Measurements from ENCODE around the gene KCNE3. TPM values are rescaled to one million over a fixed set of nuclear protein-coding genes. Genes with fewer than 3 reads are reported as not detected.

Gene KCNE3
- total and polyA plus RNA-seq, 9 of the 15 experiments (the other 6 are each of a cell fraction or from before 2014, with no cell fraction given) = 1.6 to 8.7 (median 6.2) TPM

DNA sequence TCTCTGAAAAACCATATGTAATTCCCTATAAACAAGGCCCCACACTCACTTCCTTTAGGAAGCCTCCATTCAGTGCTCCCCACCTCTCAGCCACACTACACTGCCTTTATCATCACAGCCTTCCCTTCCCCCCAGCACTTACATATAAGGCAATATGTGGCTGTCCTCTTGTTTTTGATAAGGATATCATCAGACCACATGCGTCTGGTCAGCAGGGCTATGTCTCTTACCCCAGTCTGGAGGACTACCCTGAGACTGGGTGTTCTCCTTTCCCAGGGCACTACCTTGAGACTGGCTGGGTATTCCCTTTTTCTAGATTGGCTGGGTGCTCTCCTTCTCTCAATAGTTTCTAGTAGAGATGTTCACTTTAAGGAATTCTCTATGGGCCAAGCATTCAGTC, 7.8 kb downstream of the KCNE3 start (continued):
- TF ChIP-seq, protein P1, sequence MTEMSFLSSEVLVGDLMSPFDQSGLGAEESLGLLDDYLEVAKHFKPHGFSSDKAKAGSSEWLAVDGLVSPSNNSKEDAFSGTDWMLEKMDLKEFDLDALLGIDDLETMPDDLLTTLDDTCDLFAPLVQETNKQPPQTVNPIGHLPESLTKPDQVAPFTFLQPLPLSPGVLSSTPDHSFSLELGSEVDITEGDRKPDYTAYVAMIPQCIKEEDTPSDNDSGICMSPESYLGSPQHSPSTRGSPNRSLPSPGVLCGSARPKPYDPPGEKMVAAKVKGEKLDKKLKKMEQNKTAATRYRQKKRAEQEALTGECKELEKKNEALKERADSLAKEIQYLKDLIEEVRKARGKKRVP (CRISPR knock-in tag; IDR thresholded peaks at IDR 0.05) = 0 out of 2 replicates have a peak, but pooled peaks have one; percentile 5
- TF ChIP-seq ZNF830 (CRISPR knock-in tag; IDR thresholded peaks at IDR 0.05) = no peak
- TF ChIP-seq, protein P2, sequence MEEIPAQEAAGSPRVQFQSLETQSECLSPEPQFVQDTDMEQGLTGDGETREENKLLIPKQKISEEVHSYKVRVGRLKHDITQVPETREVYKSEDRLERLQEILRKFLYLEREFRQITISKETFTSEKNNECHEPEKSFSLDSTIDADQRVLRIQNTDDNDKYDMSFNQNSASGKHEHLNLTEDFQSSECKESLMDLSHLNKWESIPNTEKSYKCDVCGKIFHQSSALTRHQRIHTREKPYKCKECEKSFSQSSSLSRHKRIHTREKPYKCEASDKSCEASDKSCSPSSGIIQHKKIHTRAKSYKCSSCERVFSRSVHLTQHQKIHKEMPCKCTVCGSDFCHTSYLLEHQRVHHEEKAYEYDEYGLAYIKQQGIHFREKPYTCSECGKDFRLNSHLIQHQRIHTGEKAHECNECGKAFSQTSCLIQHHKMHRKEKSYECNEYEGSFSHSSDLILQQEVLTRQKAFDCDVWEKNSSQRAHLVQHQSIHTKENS (CRISPR knock-in tag; IDR thresholded peaks at IDR 0.05) = no peak
- TF ChIP-seq RB1 (IDR thresholded peaks at IDR 0.05; ENCODE audit: low read depth) = no peak
- TF ChIP-seq SRSF1 (IDR thresholded peaks at IDR 0.05; ENCODE audit: low read depth, low read length) = no peak
- TF ChIP-seq, protein P3, sequence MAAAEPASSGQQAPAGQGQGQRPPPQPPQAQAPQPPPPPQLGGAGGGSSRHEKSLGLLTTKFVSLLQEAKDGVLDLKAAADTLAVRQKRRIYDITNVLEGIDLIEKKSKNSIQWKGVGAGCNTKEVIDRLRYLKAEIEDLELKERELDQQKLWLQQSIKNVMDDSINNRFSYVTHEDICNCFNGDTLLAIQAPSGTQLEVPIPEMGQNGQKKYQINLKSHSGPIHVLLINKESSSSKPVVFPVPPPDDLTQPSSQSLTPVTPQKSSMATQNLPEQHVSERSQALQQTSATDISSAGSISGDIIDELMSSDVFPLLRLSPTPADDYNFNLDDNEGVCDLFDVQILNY (CRISPR knock-in tag; IDR thresholded peaks at IDR 0.05) = no peak
- no peak for TF ChIP-seq NR3C1 (CRISPR knock-in tag; IDR thresholded peaks at IDR 0.05)
- no peak for TF ChIP-seq ZNF3 (CRISPR knock-in tag; IDR thresholded peaks at IDR 0.05)
- TF ChIP-seq MAFG (tag; conservative IDR thresholded peaks at IDR 0.05) = no peak
- TF ChIP-seq ARHGAP35 (IDR thresholded peaks at IDR 0.05; ENCODE audit: partially characterized antibody) = no peak
- peak; percentile 83 for TF ChIP-seq TEAD4 (IDR thresholded peaks at IDR 0.05; ENCODE audit: low read length)
- no peak for TF ChIP-seq TEAD4 (CRISPR knock-in tag; IDR thresholded peaks at IDR 0.05; ENCODE audit: borderline replicate concordance)
- TF ChIP-seq CBFA2T3 (IDR thresholded peaks at IDR 0.05) = peak; percentile 91
- TF ChIP-seq POLR2G (IDR thresholded peaks at IDR 0.05; ENCODE audit: low read depth, low read length) = no peak
- TF ChIP-seq RHOXF2B (CRISPR knock-in tag; conservative IDR thresholded peaks at IDR 0.05) = no peak
- no peak for TF ChIP-seq MXI1 (IDR thresholded peaks at IDR 0.05; ENCODE audit: low read depth, low read length)
- no peak for TF ChIP-seq ELF2 (CRISPR knock-in tag; IDR thresholded peaks at IDR 0.05)
- TF ChIP-seq DACH1 (IDR thresholded peaks at IDR 0.05; ENCODE audit: partially characterized antibody) = no peak
- no peak; the same call in 1 of the 2 replicates for TF ChIP-seq CTBP1 (IDR thresholded peaks at IDR 0.05; ENCODE audit: borderline replicate concordance)
- TF ChIP-seq, protein P4, sequence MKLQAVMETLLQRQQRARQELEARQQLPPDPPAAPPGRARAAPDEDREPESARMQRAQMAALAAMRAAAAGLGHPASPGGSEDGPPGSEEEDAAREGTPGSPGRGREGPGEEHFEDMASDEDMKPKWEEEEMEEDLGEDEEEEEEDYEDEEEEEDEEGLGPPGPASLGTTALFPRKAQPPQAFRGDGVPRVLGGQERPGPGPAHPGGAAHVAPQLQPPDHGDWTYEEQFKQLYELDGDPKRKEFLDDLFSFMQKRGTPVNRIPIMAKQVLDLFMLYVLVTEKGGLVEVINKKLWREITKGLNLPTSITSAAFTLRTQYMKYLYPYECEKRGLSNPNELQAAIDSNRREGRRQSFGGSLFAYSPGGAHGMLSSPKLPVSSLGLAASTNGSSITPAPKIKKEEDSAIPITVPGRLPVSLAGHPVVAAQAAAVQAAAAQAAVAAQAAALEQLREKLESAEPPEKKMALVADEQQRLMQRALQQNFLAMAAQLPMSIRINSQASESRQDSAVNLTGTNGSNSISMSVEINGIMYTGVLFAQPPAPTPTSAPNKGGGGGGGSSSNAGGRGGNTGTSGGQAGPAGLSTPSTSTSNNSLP (IDR thresholded peaks at IDR 0.05; ENCODE audit: borderline replicate concordance, low read depth, low read length) = peak; percentile 97; the same call in 1 of the 2 replicates
- TF ChIP-seq GABPB1 (CRISPR knock-in tag; IDR thresholded peaks at IDR 0.05) = 0 out of 2 replicates have a peak, but pooled peaks have one; percentile 20
- TF ChIP-seq, protein P5, sequence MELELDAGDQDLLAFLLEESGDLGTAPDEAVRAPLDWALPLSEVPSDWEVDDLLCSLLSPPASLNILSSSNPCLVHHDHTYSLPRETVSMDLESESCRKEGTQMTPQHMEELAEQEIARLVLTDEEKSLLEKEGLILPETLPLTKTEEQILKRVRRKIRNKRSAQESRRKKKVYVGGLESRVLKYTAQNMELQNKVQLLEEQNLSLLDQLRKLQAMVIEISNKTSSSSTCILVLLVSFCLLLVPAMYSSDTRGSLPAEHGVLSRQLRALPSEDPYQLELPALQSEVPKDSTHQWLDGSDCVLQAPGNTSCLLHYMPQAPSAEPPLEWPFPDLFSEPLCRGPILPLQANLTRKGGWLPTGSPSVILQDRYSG (tag; conservative IDR thresholded peaks at IDR 0.05; ENCODE audit: low read depth) = no peak; the same call in 1 of the 2 replicates
- TF ChIP-seq TARDBP (IDR thresholded peaks at IDR 0.05) = no peak
- TF ChIP-seq, protein P6, sequence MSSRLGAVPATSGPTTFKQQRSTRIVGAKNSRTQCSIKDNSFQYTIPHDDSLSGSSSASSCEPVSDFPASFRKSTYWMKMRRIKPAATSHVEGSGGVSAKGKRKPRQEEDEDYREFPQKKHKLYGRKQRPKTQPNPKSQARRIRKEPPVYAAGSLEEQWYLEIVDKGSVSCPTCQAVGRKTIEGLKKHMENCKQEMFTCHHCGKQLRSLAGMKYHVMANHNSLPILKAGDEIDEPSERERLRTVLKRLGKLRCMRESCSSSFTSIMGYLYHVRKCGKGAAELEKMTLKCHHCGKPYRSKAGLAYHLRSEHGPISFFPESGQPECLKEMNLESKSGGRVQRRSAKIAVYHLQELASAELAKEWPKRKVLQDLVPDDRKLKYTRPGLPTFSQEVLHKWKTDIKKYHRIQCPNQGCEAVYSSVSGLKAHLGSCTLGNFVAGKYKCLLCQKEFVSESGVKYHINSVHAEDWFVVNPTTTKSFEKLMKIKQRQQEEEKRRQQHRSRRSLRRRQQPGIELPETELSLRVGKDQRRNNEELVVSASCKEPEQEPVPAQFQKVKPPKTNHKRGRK (tag; IDR thresholded peaks at IDR 0.05) = no peak
- no peak for TF ChIP-seq ATF7 (IDR thresholded peaks at IDR 0.05)
